Neural progenitor cell (in vitro differentiated cells): ENCODE measurements around the gene CAPN12.

Experiments used
- CTCF ChIP-seq: fragments of 200-600 bp; sonication (generic); IDR thresholded peaks from 2 replicates; pipeline ENCODE4 v1.5.1; 2017; ENCODE audit warnings: antibody characterized with exemption, mild to moderate bottlenecking
- EZH2 ChIP-seq: fragments of 200-600 bp; sonication (generic); IDR thresholded peaks from 2 replicates; pipeline ENCODE4 v1.6.1; 2017; ENCODE audit warnings: antibody characterized with exemption, mild to moderate bottlenecking, moderate library complexity
- EZH2phosphoT487 ChIP-seq: fragments of 200-600 bp; sonication (generic); IDR thresholded peaks from 2 replicates; pipeline ENCODE4 v1.6.1; 2017; ENCODE audit warnings: antibody characterized with exemption

- TF ChIP-seq CTCF (peak; percentile 48), EZH2 (no peak), EZH2phosphoT487 (no peak)
Measured at GRCh38 chr19:38718747-38719543, 25.3 kb downstream of the CAPN12 start.
